ENCODE measurements around the gene CA5A. TPM values are rescaled to one million over a fixed set of nuclear protein-coding genes. Genes with fewer than 3 reads are reported as not detected.

CA5A gene
- total RNA-seq, 2 donors from 2014 or later, result not detected

DNA sequence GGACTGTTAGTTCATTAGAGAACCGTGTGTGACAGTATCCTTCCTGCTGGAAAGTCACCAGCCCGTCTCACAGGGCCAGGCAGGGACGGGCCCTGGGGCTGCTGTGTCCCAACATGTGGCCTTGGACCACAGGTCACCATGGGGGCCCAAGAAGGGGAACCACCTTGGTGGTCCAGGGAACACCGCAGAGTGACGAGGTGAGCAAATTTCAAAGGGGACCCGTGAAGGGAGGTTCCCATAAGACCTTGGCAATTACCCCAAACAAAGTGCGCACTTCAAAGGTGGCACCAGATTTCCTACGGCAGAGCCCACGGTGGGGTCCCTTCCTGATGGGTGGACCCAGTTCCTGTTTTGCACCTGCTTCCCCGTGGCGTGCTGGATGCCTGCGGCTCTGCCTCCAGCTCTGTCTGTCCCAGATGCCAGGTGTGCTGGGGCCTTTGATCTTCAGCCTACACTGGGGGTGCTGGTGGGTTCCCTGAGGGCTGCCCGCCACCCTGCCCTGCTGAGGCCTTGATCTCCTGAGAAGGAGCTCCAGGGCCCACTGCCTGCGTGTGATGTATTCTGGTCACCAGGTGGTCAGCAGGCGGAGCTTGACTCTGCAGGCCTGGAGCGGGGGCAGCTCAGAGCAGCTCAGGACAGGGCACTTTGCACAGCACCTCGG is 94.0 kb downstream of the CA5A start:
- H3K9me3 Mint-ChIP-seq, result no peaks in the 10 kb centered on the region
- H3K36me3 Mint-ChIP-seq, result no peaks in the 10 kb centered on the region
- peaks cover 0 to 6% of the 10 kb centered on the region in 2 donors for H3K4me1 Mint-ChIP-seq (ENCODE audit: low read depth in 2 of 2)
- ATAC-seq, result no peak
- DNase-seq (ENCODE audit: low spot score), result no peak
- H3K4me3 Mint-ChIP-seq, result no peak overlapping the region
- no peaks in the 10 kb centered on the region for H3K27me3 Mint-ChIP-seq
- H3K27ac Mint-ChIP-seq, result no peak overlapping the region

DNA sequence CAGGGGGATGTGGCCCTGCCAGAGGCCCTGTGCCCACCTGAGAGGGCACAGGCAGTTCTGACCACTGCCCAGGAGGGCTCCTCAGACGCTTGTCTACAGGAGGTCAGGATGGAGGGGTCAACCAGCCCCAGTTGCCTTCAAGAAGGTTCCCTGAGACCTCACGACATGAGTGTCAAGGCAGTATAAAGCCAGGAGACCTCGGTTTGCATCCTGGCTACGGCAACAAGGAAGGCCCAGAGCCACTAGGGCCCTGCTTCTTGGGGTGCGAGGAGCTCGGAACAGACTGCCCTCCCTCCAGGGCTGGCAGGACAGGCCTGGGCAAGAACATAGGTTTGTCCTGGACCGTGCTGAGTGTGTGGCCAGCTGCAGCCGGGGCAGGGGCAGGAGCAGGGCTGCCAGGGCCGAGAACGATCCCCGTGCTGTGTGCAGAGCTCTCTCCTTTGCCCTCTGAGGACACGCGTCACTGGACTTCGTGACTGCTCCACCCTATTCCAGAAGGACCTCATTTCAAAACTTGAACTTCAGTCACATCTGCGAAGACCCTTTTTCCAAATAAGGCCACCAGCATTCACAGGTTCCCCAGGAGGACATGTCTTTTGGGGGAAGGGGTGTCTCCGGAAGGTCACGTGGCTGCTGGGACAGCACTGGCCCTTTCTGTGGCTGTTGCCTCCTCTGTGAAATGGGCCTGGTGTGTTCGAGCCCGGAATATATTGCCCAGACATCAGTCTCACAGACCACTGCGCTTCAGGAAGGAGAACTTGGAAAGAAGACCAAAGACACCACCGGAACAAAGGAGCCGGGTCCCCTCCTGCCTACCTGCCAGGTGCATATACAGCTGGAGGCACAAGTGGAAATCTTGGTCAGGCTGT is 94.8 kb downstream of the CA5A start:
- Mint-ChIP-seq H3K27ac (no peak overlapping the region), H3K36me3 (no peaks in the 10 kb centered on the region), H3K4me1 (ENCODE audit: low read depth in 2 of 2) (peaks cover 0 to 6% of the 10 kb centered on the region in 2 donors), H3K4me3 (no peak overlapping the region), H3K9me3 (no peaks in the 10 kb centered on the region), H3K27me3 (no peaks in the 10 kb centered on the region)
- ATAC-seq (no peak), DNase-seq (ENCODE audit: low spot score) (no peak)

DNA sequence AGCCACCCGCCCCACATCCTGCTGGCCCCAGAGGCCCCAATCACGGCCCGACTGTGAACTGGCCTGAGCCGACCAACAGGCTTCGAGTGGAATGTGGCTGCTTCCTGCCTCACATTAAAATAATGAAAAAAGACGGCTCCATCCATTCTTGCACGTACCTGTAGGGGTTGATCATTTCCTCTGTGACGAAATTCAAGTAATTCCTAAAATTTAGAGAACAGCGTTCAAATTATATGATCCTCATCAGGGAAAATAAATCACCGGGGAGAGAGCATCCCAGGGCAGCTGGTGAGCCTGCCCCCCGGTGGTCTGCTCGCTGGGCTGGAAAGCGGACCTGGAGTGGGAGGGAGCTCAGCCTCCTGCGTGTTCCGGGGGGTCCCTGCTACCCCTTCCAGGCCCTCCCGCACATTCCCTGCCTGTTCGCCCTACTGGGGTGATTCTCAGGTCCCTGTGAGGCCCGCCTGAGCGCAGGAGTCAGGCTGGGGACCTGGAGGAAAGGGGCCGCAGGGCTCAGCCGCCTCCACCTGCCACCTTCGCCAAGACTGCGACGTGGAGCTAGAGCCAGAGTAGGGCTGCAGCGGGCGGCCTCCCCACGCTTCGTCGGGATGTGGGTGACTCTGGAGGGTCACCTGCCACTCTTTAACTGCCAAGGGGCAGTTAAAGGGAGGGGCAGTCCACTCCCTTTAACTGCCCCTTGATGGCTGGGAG is 95.9 kb downstream of the CA5A start:
- Mint-ChIP-seq H3K4me3 (no peak overlapping the region), H3K27me3 (no peaks in the 10 kb centered on the region), H3K36me3 (no peaks in the 10 kb centered on the region), H3K4me1 (ENCODE audit: low read depth in 2 of 2) (peaks cover 0 to 8% of the 10 kb centered on the region in 2 donors), H3K9me3 (no peaks in the 10 kb centered on the region), H3K27ac (no peak overlapping the region)
- no peak for DNase-seq (ENCODE audit: low spot score)
- no peak for ATAC-seq

GRCh38 chr16:87839542-87840270 is 96.6 kb downstream of the CA5A start:
- Mint-ChIP-seq H3K36me3 (no peaks in the 10 kb centered on the region), H3K4me1 (ENCODE audit: low read depth in 2 of 2) (peaks cover 0 to 6% of the 10 kb centered on the region in 2 donors), H3K9me3 (no peaks in the 10 kb centered on the region), H3K27me3 (no peaks in the 10 kb centered on the region), H3K4me3 (no peak overlapping the region), H3K27ac (no peak overlapping the region)
- no peak for DNase-seq (ENCODE audit: low spot score)
- no peak for ATAC-seq

- peaks cover 0 to 5% of the 10 kb centered on the region in 2 donors for H3K4me1 Mint-ChIP-seq (ENCODE audit: low read depth in 2 of 2)
- no peak overlapping the region for H3K27ac Mint-ChIP-seq
- no peaks in the 10 kb centered on the region for H3K36me3 Mint-ChIP-seq
- no peaks in the 10 kb centered on the region for H3K27me3 Mint-ChIP-seq
- no peak overlapping the region for H3K4me3 Mint-ChIP-seq
- ATAC-seq (no peak), DNase-seq (ENCODE audit: low spot score) (no peak)
- H3K9me3 Mint-ChIP-seq, result no peaks in the 10 kb centered on the region
Observed at GRCh38 chr16:87838643-87839541, 97.4 kb downstream of the CA5A start.

Other genes with a start within 250 kb of the CA5A start
- 100 to 1,000 TPM in 1 of 2 donors, 10 to 100 TPM in 1; 71.0 to 188 TPM for gene KLHDC4, start 170.5 kb downstream of the CA5A start, total RNA-seq
- 100 to 1,000 TPM; 142 to 348 TPM for gene SLC7A5, start 67.0 kb downstream of the CA5A start, total RNA-seq
- gene BANP, start 14.9 kb upstream of the CA5A start, total RNA-seq, result 10 to 100 TPM; 31.3 to 59.2 TPM